ENCODE data around the gene MMP21. TPM values are rescaled to one million over a fixed set of nuclear protein-coding genes. Genes with fewer than 3 reads are reported as not detected.

The MMP21 gene
- polyA plus RNA-seq, 4 donors = 0.24 to 0.49 (median 0.36) TPM

Other genes starting within 250 kb of the MMP21 start
- not detected for gene TEX36, start 92.7 kb downstream of the MMP21 start, polyA plus RNA-seq (ENCODE audit: insufficient read length in 4 of 4)
- 10 to 100 TPM; 33.8 to 47.7 (median 36.1) TPM for gene EDRF1, start 56.1 kb downstream of the MMP21 start, polyA plus RNA-seq (ENCODE audit: insufficient read length in 4 of 4)
- gene UROS, start 47.4 kb upstream of the MMP21 start, polyA plus RNA-seq (ENCODE audit: insufficient read length in 4 of 4) = 10 to 100 TPM; 44.4 to 63.2 (median 58.4) TPM
- 100 to 1,000 TPM in 1 of 4 donors, 10 to 100 TPM in 3; 67.5 to 113 (median 90.5) TPM for gene BCCIP, start 47.7 kb upstream of the MMP21 start, polyA plus RNA-seq (ENCODE audit: insufficient read length in 4 of 4)
- gene DHX32, start 105.5 kb upstream of the MMP21 start, polyA plus RNA-seq (ENCODE audit: insufficient read length in 4 of 4) = 10 to 100 TPM; 15.8 to 26.8 (median 22.5) TPM
- gene FANK1, start 120.7 kb upstream of the MMP21 start, polyA plus RNA-seq (ENCODE audit: insufficient read length in 4 of 4) = 10 to 100 TPM in 1 of 4 donors, 1 to 10 TPM in 3; 2.5 to 11.4 (median 8.3) TPM